Endodermal cell (in vitro differentiated cells): ENCODE measurements around the gene PSORS1C2. TPM values are rescaled to one million over a fixed set of nuclear protein-coding genes. Genes with fewer than 3 reads are reported as not detected.

Experiments used
- DNase-seq: peaks from one replicate; pipeline ENCODE4 v3.0.0-alpha.2; 2017
- H3K27ac ChIP-seq: 2 replicates; pipeline ENCODE4 v1.5.1; 2013; ENCODE audit warnings: mild to moderate bottlenecking, low read depth, low read length, moderate library complexity
- H3K27me3 ChIP-seq: 2 replicates; pipeline ENCODE4 v1.6.1; 2013; ENCODE audit warnings: mild to moderate bottlenecking, low read length, moderate library complexity; ENCODE audit not compliant: insufficient read depth, control insufficient read depth, poor library complexity, severe bottlenecking
- H3K36me3 ChIP-seq: 2 replicates; pipeline ENCODE4 v1.7.0; 2013; ENCODE audit warnings: mild to moderate bottlenecking, low read length, moderate library complexity; ENCODE audit not compliant: control insufficient read depth, insufficient read depth
- H3K4me1 ChIP-seq: one replicate; pipeline ENCODE4 v1.7.0; 2013; ENCODE audit warnings: low read length; ENCODE audit not compliant: control insufficient read depth, insufficient read depth
- H3K4me3 ChIP-seq: 2 replicates; pipeline ENCODE4 v1.5.1; 2013; ENCODE audit warnings: mild to moderate bottlenecking, low read length, moderate library complexity
- H3K9ac ChIP-seq: 2 replicates; pipeline ENCODE4 v1.6.1; 2013; ENCODE audit warnings: mild to moderate bottlenecking, low read length, moderate library complexity; ENCODE audit not compliant: poor library complexity, severe bottlenecking; ENCODE audit errors: extremely low read depth
- H3K9me3 ChIP-seq: 2 replicates; pipeline ENCODE4 v1.6.1; 2013; ENCODE audit warnings: mild to moderate bottlenecking, low read length, moderate library complexity; ENCODE audit not compliant: control insufficient read depth
- H3K27ac Mint-ChIP-seq: 2 replicates; pipeline ENCODE4 v1.8.0; 2020; ENCODE audit warnings: mixed read lengths
- H3K27me3 Mint-ChIP-seq: 2 replicates; pipeline ENCODE4 v1.8.0; 2021; ENCODE audit warnings: mild to moderate bottlenecking, mixed read lengths; ENCODE audit not compliant: insufficient read depth
- H3K36me3 Mint-ChIP-seq: 2 replicates; pipeline ENCODE4 v1.8.0; 2020; ENCODE audit warnings: low read depth, mixed read lengths
- H3K4me1 Mint-ChIP-seq: 2 replicates; pipeline ENCODE4 v1.8.0; 2020; ENCODE audit warnings: mixed read lengths
- H3K4me3 Mint-ChIP-seq: 2 replicates; pipeline ENCODE4 v1.8.0; 2020; ENCODE audit warnings: mild to moderate bottlenecking, moderate library complexity, mixed read lengths
- H3K9me3 Mint-ChIP-seq: 2 replicates; pipeline ENCODE4 v1.8.0; 2020; ENCODE audit warnings: mild to moderate bottlenecking, mixed read lengths
- CTCF ChIP-seq: fragments of 200-600 bp; sonication (generic); conservative IDR thresholded peaks from 2 replicates; pipeline ENCODE4 v1.5.0; 2021; ENCODE audit warnings: antibody characterized with exemption, mild to moderate bottlenecking
- WGBS, 2 experiments: methylation state at CpG; one replicate each; pipeline versions ENCODE4 v1.1.5 to v1.1.7; 2013; ENCODE audit warnings: missing lambda C conversion rate in 2 of 2, mixed read lengths in 1 of 2; ENCODE audit not compliant: insufficient coverage in 1 of 2, insufficient read length in 1 of 2; 5-methylcytosine and 5-hydroxymethylcytosine counted together
- total RNA-seq, 2 donors: library from RNA; stranded (reverse); fragmentation: NEBNext Ultra II Directional in 1 of 2; extraction: Animal tissue kit (Norgen Biotek cat#: 25700) in 1 of 2; gene quantifications; 2 replicates in 1 of 2; 3 replicates in 1 of 2; pipeline ENCODE4 v1.2.1, GENCODE V29; 2021

Gene PSORS1C2
- total RNA-seq, 2 donors from 2014 or later = not detected

- no peak overlapping the region for H3K27ac ChIP-seq
- no peaks in the 10 kb centered on the region for H3K36me3 ChIP-seq
- H3K27me3 Mint-ChIP-seq = no peaks in the 10 kb centered on the region
- no peaks in the 10 kb centered on the region for H3K36me3 Mint-ChIP-seq
- DNase-seq = no peak
- no peak overlapping the region for H3K9ac ChIP-seq
- no peak overlapping the region for H3K27ac Mint-ChIP-seq
- no peaks in the 10 kb centered on the region for H3K9me3 Mint-ChIP-seq
- H3K27me3 ChIP-seq = no peaks in the 10 kb centered on the region
- no peak overlapping the region for H3K4me3 ChIP-seq
- H3K4me1 Mint-ChIP-seq = peaks cover 3% of the 10 kb centered on the region
- H3K9me3 ChIP-seq = no peaks in the 10 kb centered on the region
- H3K4me1 ChIP-seq = no peaks in the 10 kb centered on the region
- H3K4me3 Mint-ChIP-seq = no peak overlapping the region
- 90% methylated on average over 3 to 5 of the region's 5 CpGs for WGBS, 2 experiments
- TF ChIP-seq CTCF = no peak
Measured at GRCh38 chr6:31096656-31097055, 42.2 kb downstream of the PSORS1C2 start.

- Mint-ChIP-seq H3K27ac (no peak overlapping the region), H3K9me3 (no peaks in the 10 kb centered on the region), H3K4me3 (no peak overlapping the region), H3K27me3 (no peaks in the 10 kb centered on the region), H3K4me1 (peaks cover 3% of the 10 kb centered on the region), H3K36me3 (no peaks in the 10 kb centered on the region)
- H3K9me3 ChIP-seq = no peaks in the 10 kb centered on the region
- H3K36me3 ChIP-seq = no peaks in the 10 kb centered on the region
- H3K4me1 ChIP-seq = no peaks in the 10 kb centered on the region
- no peak overlapping the region for H3K9ac ChIP-seq
- no peak overlapping the region for H3K4me3 ChIP-seq
- H3K27ac ChIP-seq = no peak overlapping the region
- WGBS, 2 experiments = 79 to 84% methylated on average over 3 of the region's 3 CpGs
- no peak for DNase-seq
- H3K27me3 ChIP-seq = no peaks in the 10 kb centered on the region
- no peak for TF ChIP-seq CTCF
Measured at GRCh38 chr6:31096215-31096614, 42.7 kb downstream of the PSORS1C2 start.

- no peaks in the 10 kb centered on the region for H3K9me3 ChIP-seq
- no peaks in the 10 kb centered on the region for H3K36me3 ChIP-seq
- WGBS, 2 experiments = 85% methylated on average over 3 of the region's 3 CpGs
- Mint-ChIP-seq H3K27me3 (no peaks in the 10 kb centered on the region), H3K9me3 (no peaks in the 10 kb centered on the region), H3K36me3 (no peaks in the 10 kb centered on the region), H3K4me1 (peaks cover 3% of the 10 kb centered on the region), H3K27ac (no peak overlapping the region), H3K4me3 (no peak overlapping the region)
- TF ChIP-seq CTCF = no peak
- H3K9ac ChIP-seq = no peak overlapping the region
- H3K4me3 ChIP-seq = no peak overlapping the region
- no peaks in the 10 kb centered on the region for H3K4me1 ChIP-seq
- no peak overlapping the region for H3K27ac ChIP-seq
- DNase-seq = peak; percentile 40
- H3K27me3 ChIP-seq = no peaks in the 10 kb centered on the region
Measured at GRCh38 chr6:31094389-31094881, 44.4 kb downstream of the PSORS1C2 start.
